SK-N-SH (cell line): ENCODE measurements around the gene RASAL3. TPM values are rescaled to one million over a fixed set of nuclear protein-coding genes. Genes with fewer than 3 reads are reported as not detected.

Experiments used
- CTCF ChIA-PET: fragments of 300-600, 350-600 bp; formaldehyde crosslinking; extraction: SDS; loops from one replicate; lab custom pipeline; 2021; lab: Yijun Ruan, JAX
- POLR2A ChIA-PET: fragments of 350-600 bp; sonication (Branson Sonifier 250); formaldehyde crosslinking; extraction: SDS; loops from one replicate; lab custom pipeline; 2020; ENCODE audit warnings: antibody characterized with exemption, inconsistent platforms; lab: Yijun Ruan, JAX
- DNase-seq: peaks from one replicate; pipeline ENCODE4 v3.0.0; 2012
- H2AFZ ChIP-seq: fragments of 200-600 bp; sonication (generic); 2 replicates; pipeline ENCODE4 v1.8.1; 2016; ENCODE audit warnings: antibody characterized with exemption, mild to moderate bottlenecking, low read depth
- H3F3A ChIP-seq: fragments of 200-600 bp; sonication (generic); replicated peaks from 2 replicates; pipeline ENCODE3; 2016; ENCODE audit warnings: antibody characterized with exemption, mild to moderate bottlenecking; ENCODE audit not compliant: insufficient read depth
- H3K27ac ChIP-seq, 2 experiments: fragments of 200-500 bp in 1 of 2; fragments of 200-600 bp in 1 of 2; sonication (Bioruptor generic) in 1 of 2; sonication (generic), shearing (Covaris generic) in 1 of 2; 2 replicates each; pipeline versions ENCODE4 v1.5.1 to v1.6.1; 2014 to 2016; ENCODE audit warnings: low read depth in 2 of 2, inconsistent platforms in 1 of 2, low read length in 1 of 2, mild to moderate bottlenecking in 1 of 2, mixed read lengths in 1 of 2
- H3K27me3 ChIP-seq: fragments of 200-600 bp; sonication (generic), shearing (Covaris generic); 2 replicates; pipeline ENCODE4 v1.6.1; 2016; ENCODE audit warnings: mixed run types; ENCODE audit not compliant: insufficient read depth
- H3K36me3 ChIP-seq, 2 experiments: fragments of 200-500 bp in 1 of 2; fragments of 200-600 bp in 1 of 2; sonication (Bioruptor generic) in 1 of 2; sonication (generic) in 1 of 2; replicated peaks in 1 of 2; 2 replicates each; pipeline versions ENCODE3 to v1.5.1; 2014 to 2016; ENCODE audit warnings: low read length in 1 of 2, mild to moderate bottlenecking in 1 of 2; ENCODE audit not compliant: insufficient read depth in 2 of 2, control insufficient read depth in 1 of 2
- H3K4me1 ChIP-seq, 2 experiments: fragments of 200-500 bp in 1 of 2; fragments of 200-600 bp in 1 of 2; sonication (Bioruptor generic) in 1 of 2; sonication (generic), shearing (Covaris generic) in 1 of 2; 2 replicates each; pipeline versions ENCODE4 v1.5.1 to v1.6.1; 2014 to 2016; ENCODE audit warnings: low read depth in 1 of 2, low read length in 1 of 2, mixed run types in 1 of 2; ENCODE audit not compliant: insufficient read depth in 2 of 2, control insufficient read depth in 1 of 2
- H3K4me2 ChIP-seq: fragments of 200-600 bp; sonication (generic), shearing (Covaris generic); 2 replicates; pipeline ENCODE4 v1.6.1; 2017; ENCODE audit warnings: mixed run types
- H3K4me3 ChIP-seq, 2 experiments: fragments of 200-500 bp in 1 of 2; fragments of 200-600 bp in 1 of 2; sonication (Bioruptor generic) in 1 of 2; sonication (generic), shearing (Covaris generic) in 1 of 2; 2 replicates each; pipeline versions ENCODE4 v1.5.1 to v1.8.1; 2014 to 2016; ENCODE audit warnings: low read depth in 2 of 2, inconsistent platforms in 1 of 2, low read length in 1 of 2, mild to moderate bottlenecking in 1 of 2, mixed read lengths in 1 of 2, moderate library complexity in 1 of 2
- H3K79me2 ChIP-seq: fragments of 200-600 bp; sonication (generic); 2 replicates; pipeline ENCODE4 v1.8.1; 2017; ENCODE audit warnings: mild to moderate bottlenecking; ENCODE audit not compliant: insufficient read depth
- H3K9ac ChIP-seq: fragments of 200-600 bp; sonication (generic); 2 replicates; pipeline ENCODE4 v1.6.1; 2017; ENCODE audit warnings: mixed run types
- H3K9me2 ChIP-seq: fragments of 200-600 bp; sonication (generic); 2 replicates; pipeline ENCODE4 v1.6.1; 2017; ENCODE audit warnings: mixed run types
- H3K9me3 ChIP-seq: fragments of 200-600 bp; sonication (generic); 2 replicates; pipeline ENCODE4 v1.6.1; 2017; ENCODE audit warnings: mixed run types, mild to moderate bottlenecking, moderate library complexity
- H4K20me1 ChIP-seq: fragments of 200-600 bp; sonication (generic); 2 replicates; pipeline ENCODE4 v1.6.1; 2017; ENCODE audit warnings: mild to moderate bottlenecking, mixed run types; ENCODE audit not compliant: insufficient read depth
- CHD2 ChIP-seq: fragments of 150-350 bp; IDR thresholded peaks from 2 replicates; pipeline ENCODE4 v1.6.1; 2018; ENCODE audit warnings: low read length; ENCODE audit not compliant: partially characterized antibody
- EZH2phosphoT487 ChIP-seq: fragments of 200-600 bp; sonication (generic); IDR thresholded peaks from 2 replicates; pipeline ENCODE4 v1.6.1; 2017; ENCODE audit warnings: low read depth, mixed run types, mild to moderate bottlenecking, antibody characterized with exemption, moderate library complexity, borderline replicate concordance
- FOSL2 ChIP-seq: IDR thresholded peaks from 2 replicates; pipeline ENCODE4 v1.4.0; 2012; ENCODE audit warnings: low read depth, mild to moderate bottlenecking, moderate library complexity, borderline replicate concordance
- FOXM1 ChIP-seq: IDR thresholded peaks from 2 replicates; pipeline ENCODE4 v1.4.0; 2012; ENCODE audit warnings: low read depth, mild to moderate bottlenecking
- GABPA ChIP-seq: IDR thresholded peaks from 2 replicates; pipeline ENCODE4 v1.4.0; 2012; ENCODE audit warnings: low read depth, mild to moderate bottlenecking
- GATA2 ChIP-seq: sonication (generic); formaldehyde crosslinking; IDR thresholded peaks from 2 replicates; pipeline ENCODE4 v1.5.0; 2020; ENCODE audit warnings: mild to moderate bottlenecking, missing genetic modification reagents
- IRF3 ChIP-seq: fragments of 150-350 bp; IDR thresholded peaks from 2 replicates; pipeline ENCODE4 v1.6.1; 2016; ENCODE audit warnings: mild to moderate bottlenecking, low read depth, low read length
- JUND ChIP-seq: IDR thresholded peaks from 2 replicates; pipeline ENCODE4 v1.4.0; 2012
- MAX ChIP-seq: IDR thresholded peaks from 2 replicates; pipeline ENCODE4 v1.4.0; 2012; ENCODE audit warnings: low read depth
- NFIC ChIP-seq: IDR thresholded peaks from 2 replicates; pipeline ENCODE4 v1.4.0; 2012; ENCODE audit warnings: borderline replicate concordance
- NRF1 ChIP-seq: IDR thresholded peaks from 2 replicates; pipeline ENCODE4 v1.6.1; 2012; ENCODE audit warnings: low read depth, mild to moderate bottlenecking, low read length
- RAD21 ChIP-seq: IDR thresholded peaks from 2 replicates; pipeline ENCODE4 v1.6.1; 2012; ENCODE audit warnings: mild to moderate bottlenecking, low read length
- TAF1 ChIP-seq: IDR thresholded peaks from 2 replicates; pipeline ENCODE4 v1.6.1; 2012; ENCODE audit warnings: low read depth, mild to moderate bottlenecking, low read length, moderate library complexity, borderline replicate concordance
- YY1 ChIP-seq: IDR thresholded peaks from 2 replicates; pipeline ENCODE4 v1.4.0; 2012; ENCODE audit warnings: low read depth, mild to moderate bottlenecking
- WGBS: methylation state at CpG from one replicate; pipeline ENCODE4 v1.1.6; 2017; ENCODE audit warnings: low lambda C conversion rate; 5-methylcytosine and 5-hydroxymethylcytosine counted together
- polyA plus RNA-seq, 3 experiments: library from polyadenylated mRNA; depleted of rRNA; stranded (reverse); fragments of >200 nt; gene quantifications; 2 replicates each; pipeline ENCODE4 v1.2.3, GENCODE V29; 2012
- TF ChIP-seq, protein P1 (sequence below): IDR thresholded peaks from 2 replicates; pipeline ENCODE4 v1.4.0; 2012; ENCODE audit warnings: low read depth, borderline replicate concordance
- TF ChIP-seq, protein P2 (sequence below): fragments of 150-350 bp; IDR thresholded peaks from 2 replicates; pipeline ENCODE4 v1.6.1; 2017; ENCODE audit warnings: antibody characterized with exemption, low read length, low read depth, borderline replicate concordance

Gene RASAL3
- polyA plus RNA-seq, 1 of the 3 experiments (the other 2 are of a cell fraction): 0.02 TPM

DNA sequence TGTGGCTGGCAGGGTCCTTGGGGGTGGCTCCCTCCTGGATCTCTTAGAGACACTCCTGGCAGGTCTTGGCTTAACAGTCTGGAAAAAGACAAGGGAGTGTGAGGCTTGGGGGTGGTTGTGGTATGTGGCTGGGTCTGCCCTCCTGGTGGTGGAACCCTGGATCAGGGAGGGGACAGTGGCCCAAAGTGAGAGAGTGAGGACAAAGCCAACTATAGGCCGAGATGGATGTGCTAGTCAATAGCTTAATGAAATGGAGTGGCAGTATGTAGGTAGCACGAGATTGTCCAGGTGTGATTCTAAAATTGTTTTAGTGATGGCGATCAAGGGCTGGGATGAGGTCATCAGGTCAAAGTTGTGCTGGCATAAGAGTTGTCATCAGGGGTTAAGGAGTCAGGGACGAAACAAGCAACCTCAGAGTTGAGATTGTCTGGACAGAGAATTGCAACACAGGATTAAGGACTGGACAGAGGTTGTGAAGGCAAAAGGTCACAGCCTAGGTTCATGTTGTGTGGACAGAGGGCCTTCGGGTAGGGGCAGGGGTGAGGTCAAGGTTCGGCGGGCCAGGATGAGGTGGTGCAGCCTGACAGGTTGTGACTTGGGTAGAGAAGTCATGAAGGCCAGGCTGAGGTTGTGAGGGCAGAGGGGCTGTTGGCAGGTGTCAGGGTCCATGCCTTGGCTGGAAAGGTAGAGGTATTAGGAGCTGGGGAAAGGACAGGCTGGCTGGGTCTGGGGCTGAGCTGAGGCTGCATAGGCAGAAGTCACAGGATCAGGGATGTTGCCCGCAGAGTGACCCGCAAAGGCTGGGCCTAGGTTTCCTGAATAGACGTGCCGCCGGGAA is 4.5 kb upstream of the RASAL3 start:
- Histone ChIP-seq H3K9me3 (no peaks in the 10 kb centered on the region), H3K4me3 (no peak overlapping the region), H3K36me3 (no peaks in the 10 kb centered on the region), H3K9me2 (no peaks in the 10 kb centered on the region), H3K4me1 (no peaks in the 10 kb centered on the region), H3K27me3 (peaks cover 30% of the 10 kb centered on the region), H2AFZ (no peak overlapping the region)
- peak; percentile 4 for DNase-seq
- 45% methylated on average over 12 of the region's 12 CpGs for WGBS
- no peak for TF ChIP-seq JUND
- no peak for TF ChIP-seq NRF1
- no peak for TF ChIP-seq GATA2 (CRISPR knock-in tag)
- TF ChIP-seq, protein P1, sequence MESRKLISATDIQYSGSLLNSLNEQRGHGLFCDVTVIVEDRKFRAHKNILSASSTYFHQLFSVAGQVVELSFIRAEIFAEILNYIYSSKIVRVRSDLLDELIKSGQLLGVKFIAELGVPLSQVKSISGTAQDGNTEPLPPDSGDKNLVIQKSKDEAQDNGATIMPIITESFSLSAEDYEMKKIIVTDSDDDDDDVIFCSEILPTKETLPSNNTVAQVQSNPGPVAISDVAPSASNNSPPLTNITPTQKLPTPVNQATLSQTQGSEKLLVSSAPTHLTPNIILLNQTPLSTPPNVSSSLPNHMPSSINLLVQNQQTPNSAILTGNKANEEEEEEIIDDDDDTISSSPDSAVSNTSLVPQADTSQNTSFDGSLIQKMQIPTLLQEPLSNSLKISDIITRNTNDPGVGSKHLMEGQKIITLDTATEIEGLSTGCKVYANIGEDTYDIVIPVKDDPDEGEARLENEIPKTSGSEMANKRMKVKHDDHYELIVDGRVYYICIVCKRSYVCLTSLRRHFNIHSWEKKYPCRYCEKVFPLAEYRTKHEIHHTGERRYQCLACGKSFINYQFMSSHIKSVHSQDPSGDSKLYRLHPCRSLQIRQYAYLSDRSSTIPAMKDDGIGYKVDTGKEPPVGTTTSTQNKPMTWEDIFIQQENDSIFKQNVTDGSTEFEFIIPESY: no peak
- TF ChIP-seq MAX: no peak
- TF ChIP-seq GABPA: no peak
- TF ChIP-seq RAD21: no peak
- no peak for TF ChIP-seq NFIC
- no peak for TF ChIP-seq YY1
- TF ChIP-seq FOXM1: no peak
- TF ChIP-seq EZH2phosphoT487: no peak
- no peak for TF ChIP-seq IRF3
- TF ChIP-seq FOSL2: no peak
- no peak for TF ChIP-seq CHD2
- no peak for TF ChIP-seq TAF1
- TF ChIP-seq, protein P2, sequence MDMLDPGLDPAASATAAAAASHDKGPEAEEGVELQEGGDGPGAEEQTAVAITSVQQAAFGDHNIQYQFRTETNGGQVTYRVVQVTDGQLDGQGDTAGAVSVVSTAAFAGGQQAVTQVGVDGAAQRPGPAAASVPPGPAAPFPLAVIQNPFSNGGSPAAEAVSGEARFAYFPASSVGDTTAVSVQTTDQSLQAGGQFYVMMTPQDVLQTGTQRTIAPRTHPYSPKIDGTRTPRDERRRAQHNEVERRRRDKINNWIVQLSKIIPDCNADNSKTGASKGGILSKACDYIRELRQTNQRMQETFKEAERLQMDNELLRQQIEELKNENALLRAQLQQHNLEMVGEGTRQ: no peak
- TF ChIP-seq, all 33 proteins: peak for 0
- ChIA-PET POLR2A (interaction anchor here (1.2 kb wide), 1 partner anchor 16 kb away, joined by 3 read pairs; no protein-coding TSS in a partner anchor), CTCF (no interaction called here)
- no peaks in the 10 kb centered on the region for H3K79me2 ChIP-seq
- peaks cover 8% of the 10 kb centered on the region for H3F3A ChIP-seq
- H4K20me1 ChIP-seq: no peaks in the 10 kb centered on the region
- H3K27ac ChIP-seq: no peak overlapping the region
- no peak overlapping the region for H3K4me2 ChIP-seq
- no peak overlapping the region for H3K9ac ChIP-seq
